ENCODE data around the gene IFNK.

- TF ChIP-seq POLR2A (IDR thresholded peaks at IDR 0.05), result no peak
- TF ChIP-seq CTCF (IDR thresholded peaks at IDR 0.05), result no peak
Measured at GRCh38 chr9:27563738-27564430, 39.8 kb downstream of the IFNK start.

Data from uterus (tissue), 2 donors.